Endothelial cell of umbilical vein (primary cell): ENCODE data around the gene STRA6.

Experiments
- EZH2 ChIP-seq: IDR thresholded peaks from 2 replicates; pipeline ENCODE4 v1.6.1; 2012; ENCODE audit warnings: borderline replicate concordance, low read depth, mild to moderate bottlenecking, moderate library complexity, low read length, inconsistent platforms; ENCODE audit not compliant: severe bottlenecking
- POLR2A ChIP-seq: IDR thresholded peaks from 2 replicates; pipeline ENCODE4 v1.6.1; 2012; ENCODE audit warnings: low read depth, mild to moderate bottlenecking, control low read depth, low read length
- POLR2AphosphoS5 ChIP-seq: IDR thresholded peaks from 2 replicates; pipeline ENCODE4 v1.6.1; 2012; ENCODE audit warnings: low read depth, mild to moderate bottlenecking, control low read depth, low read length, moderate library complexity; ENCODE audit not compliant: insufficient read depth
- TF ChIP-seq, protein P1 (sequence below), 2 donors: IDR thresholded peaks; 1 replicate in 1 of 2; 2 replicates in 1 of 2; pipeline ENCODE4 v1.5.1; 2011; ENCODE audit warnings: low read length in 2 of 2, mild to moderate bottlenecking in 2 of 2, moderate library complexity in 2 of 2, control low read depth in 1 of 2, inconsistent platforms in 1 of 2, low read depth in 1 of 2; ENCODE audit not compliant: insufficient read depth in 1 of 2; ENCODE audit errors: extremely low read depth in 1 of 2
- TF ChIP-seq, protein P2 (sequence below): IDR thresholded peaks from 2 replicates; pipeline ENCODE4 v1.6.1; 2011; ENCODE audit not compliant: insufficient read depth, insufficient read length

DNA sequence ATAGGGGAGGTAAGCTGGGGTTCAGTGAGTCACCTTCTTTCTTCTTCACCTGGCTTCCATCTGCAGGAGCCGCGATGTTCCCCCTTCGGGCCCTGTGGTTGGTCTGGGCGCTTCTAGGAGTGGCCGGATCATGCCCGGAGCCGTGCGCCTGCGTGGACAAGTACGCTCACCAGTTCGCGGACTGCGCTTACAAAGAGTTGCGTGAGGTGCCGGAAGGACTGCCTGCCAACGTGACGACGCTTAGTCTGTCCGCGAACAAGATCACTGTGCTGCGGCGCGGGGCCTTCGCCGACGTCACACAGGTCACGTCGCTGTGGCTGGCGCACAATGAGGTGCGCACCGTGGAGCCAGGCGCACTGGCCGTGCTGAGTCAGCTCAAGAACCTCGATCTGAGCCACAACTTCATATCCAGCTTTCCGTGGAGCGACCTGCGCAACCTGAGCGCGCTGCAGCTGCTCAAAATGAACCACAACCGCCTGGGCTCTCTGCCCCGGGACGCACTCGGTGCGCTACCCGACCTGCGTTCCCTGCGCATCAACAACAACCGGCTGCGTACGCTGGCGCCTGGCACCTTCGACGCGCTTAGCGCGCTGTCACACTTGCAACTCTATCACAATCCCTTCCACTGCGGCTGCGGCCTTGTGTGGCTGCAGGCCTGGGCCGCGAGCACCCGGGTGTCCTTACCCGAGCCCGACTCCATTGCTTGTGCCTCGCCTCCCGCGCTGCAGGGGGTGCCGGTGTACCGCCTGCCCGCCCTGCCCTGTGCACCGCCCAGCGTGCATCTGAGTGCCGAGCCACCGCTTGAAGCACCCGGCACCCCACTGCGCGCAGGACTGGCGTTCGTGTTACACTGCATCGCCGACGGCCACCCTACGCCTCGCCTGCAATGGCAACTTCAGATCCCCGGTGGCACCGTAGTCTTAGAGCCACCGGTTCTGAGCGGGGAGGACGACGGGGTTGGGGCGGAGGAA is 69.6 kb downstream of the STRA6 start:
- peak; percentile 52 for TF ChIP-seq EZH2
- TF ChIP-seq, protein P1, sequence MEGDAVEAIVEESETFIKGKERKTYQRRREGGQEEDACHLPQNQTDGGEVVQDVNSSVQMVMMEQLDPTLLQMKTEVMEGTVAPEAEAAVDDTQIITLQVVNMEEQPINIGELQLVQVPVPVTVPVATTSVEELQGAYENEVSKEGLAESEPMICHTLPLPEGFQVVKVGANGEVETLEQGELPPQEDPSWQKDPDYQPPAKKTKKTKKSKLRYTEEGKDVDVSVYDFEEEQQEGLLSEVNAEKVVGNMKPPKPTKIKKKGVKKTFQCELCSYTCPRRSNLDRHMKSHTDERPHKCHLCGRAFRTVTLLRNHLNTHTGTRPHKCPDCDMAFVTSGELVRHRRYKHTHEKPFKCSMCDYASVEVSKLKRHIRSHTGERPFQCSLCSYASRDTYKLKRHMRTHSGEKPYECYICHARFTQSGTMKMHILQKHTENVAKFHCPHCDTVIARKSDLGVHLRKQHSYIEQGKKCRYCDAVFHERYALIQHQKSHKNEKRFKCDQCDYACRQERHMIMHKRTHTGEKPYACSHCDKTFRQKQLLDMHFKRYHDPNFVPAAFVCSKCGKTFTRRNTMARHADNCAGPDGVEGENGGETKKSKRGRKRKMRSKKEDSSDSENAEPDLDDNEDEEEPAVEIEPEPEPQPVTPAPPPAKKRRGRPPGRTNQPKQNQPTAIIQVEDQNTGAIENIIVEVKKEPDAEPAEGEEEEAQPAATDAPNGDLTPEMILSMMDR (IDR thresholded peaks at IDR 0.05; ENCODE audit: extremely low read depth in 1 of 2, insufficient read depth in 1 of 2, low read depth in 1 of 2, low read length in 2 of 2), result no peak
- TF ChIP-seq POLR2A, result no peak
- TF ChIP-seq POLR2AphosphoS5, result no peak
- TF ChIP-seq, protein P2, sequence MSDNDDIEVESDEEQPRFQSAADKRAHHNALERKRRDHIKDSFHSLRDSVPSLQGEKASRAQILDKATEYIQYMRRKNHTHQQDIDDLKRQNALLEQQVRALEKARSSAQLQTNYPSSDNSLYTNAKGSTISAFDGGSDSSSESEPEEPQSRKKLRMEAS, result no peak
